ENCODE results near the gene STIMATE.

- TF ChIP-seq YY1 (IDR thresholded peaks at IDR 0.05; ENCODE audit: insufficient read depth, insufficient read length) (no peak), SUZ12 (IDR thresholded peaks at IDR 0.05; ENCODE audit: extremely low read depth, insufficient read depth, insufficient read length) (no peak)
Observed at GRCh38 chr3:52874864-52875587, 22.3 kb downstream of the STIMATE start.

All from NT2/D1 (cell line).